CD14-positive monocyte (primary cell): ENCODE data around the gene ASB6. TPM values are rescaled to one million over a fixed set of nuclear protein-coding genes. Genes with fewer than 3 reads are reported as not detected.

ENCODE experiments used
- DNase-seq, 3 donors: peaks; one replicate each; pipeline ENCODE4 v3.0.0-alpha.2; 2011 to 2022
- H2AFZ ChIP-seq: 2 replicates; pipeline ENCODE4 v1.6.0; 2012; ENCODE audit warnings: mild to moderate bottlenecking, low read depth, low read length, inconsistent platforms; ENCODE audit not compliant: insufficient read depth, poor library complexity, severe bottlenecking
- H3K27ac ChIP-seq, 2 donors: 1 replicate in 1 of 2; 2 replicates in 1 of 2; pipeline ENCODE4 v1.5.1; 2012 to 2013; ENCODE audit warnings: low read length in 2 of 2, control low read depth in 1 of 2, inconsistent platforms in 1 of 2, low read depth in 1 of 2, mild to moderate bottlenecking in 1 of 2
- H3K27me3 ChIP-seq, 2 donors: one replicate each; pipeline versions ENCODE4 v1.6.0 to v1.6.1; 2011 to 2013; ENCODE audit warnings: low read length in 2 of 2; ENCODE audit not compliant: control insufficient read depth in 2 of 2, insufficient read depth in 2 of 2
- H3K36me3 ChIP-seq, 2 donors: replicated peaks in 1 of 2; 1 replicate in 1 of 2; 2 replicates in 1 of 2; pipeline versions ENCODE4 v1.5.1 to v1.6.1; 2012 to 2013; ENCODE audit warnings: low read length in 2 of 2, control low read depth in 1 of 2, inconsistent platforms in 1 of 2, mild to moderate bottlenecking in 1 of 2; ENCODE audit not compliant: insufficient read depth in 2 of 2, control insufficient read depth in 1 of 2
- H3K4me1 ChIP-seq, 2 donors: 1 replicate in 1 of 2; 2 replicates in 1 of 2; pipeline versions ENCODE4 v1.5.1 to v1.6.1; 2012 to 2013; ENCODE audit warnings: low read length in 2 of 2, control low read depth in 1 of 2, inconsistent platforms in 1 of 2, mild to moderate bottlenecking in 1 of 2, moderate library complexity in 1 of 2; ENCODE audit not compliant: insufficient read depth in 2 of 2, control insufficient read depth in 1 of 2
- H3K4me2 ChIP-seq: replicated peaks from 2 replicates; pipeline ENCODE3; 2012; ENCODE audit warnings: low read length, moderate library complexity, mild to moderate bottlenecking; ENCODE audit not compliant: poor library complexity, severe bottlenecking; ENCODE audit errors: extremely low read depth
- H3K4me3 ChIP-seq, 3 experiments: fragments of 200-600 bp in 1 of 3; sonication (generic) in 1 of 3; replicated peaks in 1 of 3; 1 replicate in 2 of 3; 2 replicates in 1 of 3; pipeline ENCODE4 v1.5.1; 2011 to 2013; ENCODE audit warnings: low read length in 3 of 3, mild to moderate bottlenecking in 3 of 3, control low read depth in 2 of 3, low read depth in 2 of 3, inconsistent platforms in 1 of 3, moderate library complexity in 1 of 3
- H3K79me2 ChIP-seq: 2 replicates; pipeline ENCODE4 v1.6.0; 2012; ENCODE audit warnings: mild to moderate bottlenecking, control low read depth, inconsistent platforms, low read length, moderate library complexity; ENCODE audit not compliant: insufficient read depth
- H3K9ac ChIP-seq: 2 replicates; pipeline ENCODE4 v1.6.0; 2017; ENCODE audit warnings: low read length, mild to moderate bottlenecking; ENCODE audit not compliant: insufficient read depth, poor library complexity, severe bottlenecking
- H3K9me3 ChIP-seq, 2 donors: replicated peaks in 1 of 2; 1 replicate in 1 of 2; 2 replicates in 1 of 2; pipeline versions ENCODE4 v1.5.1 to v1.6.1; 2012 to 2013; ENCODE audit warnings: low read length in 2 of 2, control low read depth in 1 of 2; ENCODE audit not compliant: control insufficient read depth in 1 of 2, insufficient read depth in 1 of 2
- H4K20me1 ChIP-seq: 2 replicates; pipeline ENCODE4 v1.6.0; 2012; ENCODE audit warnings: mild to moderate bottlenecking, low read length, control low read depth, moderate library complexity; ENCODE audit not compliant: insufficient read depth
- H3K27ac Mint-ChIP-seq, 7 donors: one replicate each; pipeline ENCODE4 v1.8.0; 2020; ENCODE audit warnings: mild to moderate bottlenecking in 7 of 7, mixed read lengths in 7 of 7, moderate library complexity in 6 of 7, inconsistent platforms in 2 of 7
- H3K27me3 Mint-ChIP-seq, 3 donors: one replicate each; pipeline ENCODE4 v1.8.0; 2021 to 2022; ENCODE audit warnings: low read depth in 3 of 3, mild to moderate bottlenecking in 3 of 3, mixed read lengths in 3 of 3, moderate library complexity in 3 of 3, inconsistent platforms in 1 of 3
- H3K36me3 Mint-ChIP-seq, 2 donors: one replicate each; pipeline ENCODE4 v1.8.0; 2020; ENCODE audit warnings: mixed read lengths in 2 of 2, inconsistent platforms in 1 of 2, mild to moderate bottlenecking in 1 of 2
- H3K4me1 Mint-ChIP-seq: one replicate; pipeline ENCODE4 v1.8.0; 2020; ENCODE audit warnings: mild to moderate bottlenecking, mixed read lengths
- H3K4me3 Mint-ChIP-seq, 2 donors: one replicate each; pipeline ENCODE4 v1.8.0; 2020; ENCODE audit warnings: mild to moderate bottlenecking in 2 of 2, mixed read lengths in 2 of 2, moderate library complexity in 1 of 2
- H3K9me3 Mint-ChIP-seq, 7 donors: one replicate each; pipeline ENCODE4 v1.8.0; 2020 to 2022; ENCODE audit warnings: mixed read lengths in 7 of 7, mild to moderate bottlenecking in 6 of 7, moderate library complexity in 6 of 7, inconsistent platforms in 2 of 7
- WGBS: methylation state at CpG from one replicate; pipeline ENCODE4 v1.1.5; 2013; ENCODE audit warnings: missing lambda C conversion rate; ENCODE audit not compliant: insufficient coverage; 5-methylcytosine and 5-hydroxymethylcytosine counted together
- intact Hi-C, 2 donors: fragments of 100-400 bp; cut with micrococcal nuclease; formaldehyde crosslinking; loops; one replicate each; pipeline versions ENCODE4 v1.15.0 to v1.15.1; 2023
- polyA plus RNA-seq, 3 donors: library from polyadenylated mRNA; depleted of rRNA in 1 of 3; unstranded in 2 of 3; stranded (reverse) in 1 of 3; fragments of 300-500 nt in 2 of 3; fragments of >200 nt in 1 of 3; fragmentation: Illumina TruSeq in 2 of 3; gene quantifications; 1 replicate in 2 of 3; 2 replicates in 1 of 3; pipeline ENCODE4 v1.2.3, GENCODE V29; 2012 to 2021
- TF ChIP-seq, protein P1 (sequence below): fragments of 200-600 bp; IDR thresholded peaks from one replicate; pipeline ENCODE4 v1.8.0; 2022; ENCODE audit warnings: antibody characterized with exemption, mild to moderate bottlenecking

The ASB6 gene
- polyA plus RNA-seq, 3 donors, result 8.1 to 21.1 (median 10.1) TPM

DNA sequence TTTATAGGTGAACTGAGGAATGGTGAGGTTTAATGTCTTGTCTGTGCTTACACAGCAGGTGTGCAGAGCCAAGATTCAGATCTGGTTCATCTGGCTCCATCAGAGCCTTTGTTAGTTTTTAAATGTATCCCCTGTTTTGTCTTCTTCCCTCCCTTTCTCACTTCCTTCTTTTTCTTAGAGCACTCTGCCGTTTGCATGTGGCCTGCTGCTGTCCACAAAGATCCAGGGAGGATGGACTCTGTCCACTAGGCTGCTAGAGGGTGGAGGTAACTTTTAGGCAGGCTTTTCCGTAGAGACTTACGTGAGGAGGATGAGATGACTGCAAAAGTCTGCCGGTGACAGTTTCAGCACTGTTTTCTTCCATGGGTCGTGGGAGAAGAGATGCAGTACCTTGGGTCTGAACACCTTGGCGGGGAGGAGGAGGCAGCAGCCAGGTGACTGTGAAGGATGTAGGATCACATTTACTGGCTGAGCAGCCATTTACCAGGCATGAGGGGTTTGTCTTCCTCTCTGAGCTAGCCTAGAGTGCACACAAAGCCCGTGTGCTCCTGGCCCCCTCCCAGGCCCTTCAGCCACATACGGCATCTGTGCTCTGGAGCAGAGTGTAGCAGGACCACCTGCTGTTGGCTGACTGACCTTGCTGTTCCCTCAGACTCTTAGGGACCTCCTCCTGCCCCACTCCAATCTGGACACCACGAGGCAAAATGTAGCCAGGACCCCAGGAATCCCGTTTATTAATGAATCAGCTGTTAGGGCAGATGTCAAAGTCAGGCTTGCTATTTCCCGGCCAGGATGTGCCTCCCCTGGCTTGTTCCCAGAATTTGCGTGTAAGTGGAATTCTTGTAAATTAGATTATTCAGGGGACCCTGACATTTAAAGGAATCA is 14.2 kb downstream of the ASB6 start:
- peak overlapping the region; percentile 46 to 96 (median 87) for H3K27ac Mint-ChIP-seq
- Histone ChIP-seq H3K79me2 (peaks cover 69% of the 10 kb centered on the region), H4K20me1 (peaks cover 64% of the 10 kb centered on the region), H3K4me3 (peak overlapping the region in 1 of 3 experiments; percentile 83), H3K9me3 (no peaks in the 10 kb centered on the region), H3K27me3 (no peaks in the 10 kb centered on the region), H2AFZ (no peak overlapping the region), H3K4me1 (peaks cover 47 to 56% of the 10 kb centered on the region in 2 donors), H3K36me3 (peaks cover 5 to 34% of the 10 kb centered on the region in 2 donors), H3K9ac (no peak overlapping the region), H3K27ac (peak overlapping the region in 1 of 2 donors; percentile 97), H3K4me2 (peak overlapping the region; percentile 84)
- intact Hi-C loops, result loop anchor here in 1 of 2 donors (2.0 to 5.0 kb wide), 2 partner anchors 15 to 450 kb away; partner anchors contain the start of genes ASB6 and IER5L
- peaks cover 0 to 2% (median 0%) of the 10 kb centered on the region in 7 donors for H3K9me3 Mint-ChIP-seq
- DNase-seq, result no peak
- TF ChIP-seq, protein P1, sequence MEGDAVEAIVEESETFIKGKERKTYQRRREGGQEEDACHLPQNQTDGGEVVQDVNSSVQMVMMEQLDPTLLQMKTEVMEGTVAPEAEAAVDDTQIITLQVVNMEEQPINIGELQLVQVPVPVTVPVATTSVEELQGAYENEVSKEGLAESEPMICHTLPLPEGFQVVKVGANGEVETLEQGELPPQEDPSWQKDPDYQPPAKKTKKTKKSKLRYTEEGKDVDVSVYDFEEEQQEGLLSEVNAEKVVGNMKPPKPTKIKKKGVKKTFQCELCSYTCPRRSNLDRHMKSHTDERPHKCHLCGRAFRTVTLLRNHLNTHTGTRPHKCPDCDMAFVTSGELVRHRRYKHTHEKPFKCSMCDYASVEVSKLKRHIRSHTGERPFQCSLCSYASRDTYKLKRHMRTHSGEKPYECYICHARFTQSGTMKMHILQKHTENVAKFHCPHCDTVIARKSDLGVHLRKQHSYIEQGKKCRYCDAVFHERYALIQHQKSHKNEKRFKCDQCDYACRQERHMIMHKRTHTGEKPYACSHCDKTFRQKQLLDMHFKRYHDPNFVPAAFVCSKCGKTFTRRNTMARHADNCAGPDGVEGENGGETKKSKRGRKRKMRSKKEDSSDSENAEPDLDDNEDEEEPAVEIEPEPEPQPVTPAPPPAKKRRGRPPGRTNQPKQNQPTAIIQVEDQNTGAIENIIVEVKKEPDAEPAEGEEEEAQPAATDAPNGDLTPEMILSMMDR, result no peak
- peaks cover 62% of the 10 kb centered on the region for H3K4me1 Mint-ChIP-seq
- peaks cover 28 to 32% of the 10 kb centered on the region in 2 donors for H3K36me3 Mint-ChIP-seq
- H3K4me3 Mint-ChIP-seq, result peak overlapping the region; percentile 80 to 94
- WGBS, result 84% methylated on average over 11 of the region's 12 CpGs
- H3K27me3 Mint-ChIP-seq, result peaks cover 0 to 5% (median 0%) of the 10 kb centered on the region in 3 donors

DNA sequence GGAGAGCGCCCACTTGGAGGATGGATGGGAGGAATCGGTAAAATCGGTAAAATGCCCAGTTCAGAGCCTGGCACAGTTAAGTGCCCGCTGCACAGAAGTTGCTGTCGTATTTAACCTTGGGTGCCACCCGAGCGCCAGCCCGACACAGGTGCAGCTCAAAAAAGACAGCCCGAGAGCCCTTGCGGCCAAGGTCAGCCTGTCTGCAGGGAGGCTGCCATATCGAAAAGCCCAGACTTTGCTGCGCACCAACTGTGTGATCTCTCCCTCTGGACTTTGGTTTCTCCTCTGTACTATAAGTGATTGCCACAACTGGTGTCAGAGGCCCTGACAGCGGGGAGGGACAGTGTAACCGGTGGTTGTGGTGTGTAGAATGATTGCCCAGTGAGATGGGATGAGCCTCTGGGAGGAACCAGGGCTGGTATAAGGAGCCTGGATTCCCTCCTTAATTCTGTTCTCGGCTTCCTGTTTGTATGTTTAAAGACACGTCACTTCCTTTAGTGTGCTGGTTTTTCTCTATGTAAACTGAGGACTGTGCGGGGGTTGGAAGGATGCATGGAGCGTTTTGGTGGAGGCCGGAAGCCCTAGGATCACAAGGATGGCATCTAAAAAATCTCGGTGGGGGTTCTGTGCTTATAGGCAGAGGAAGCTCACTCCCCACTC is 15.2 kb downstream of the ASB6 start:
- Histone ChIP-seq H3K4me2 (peak overlapping the region; percentile 84), H3K27ac (peak overlapping the region; percentile 86 to 97), H3K79me2 (peaks cover 59% of the 10 kb centered on the region), H3K27me3 (peaks cover 0 to under 1% of the 10 kb centered on the region in 2 donors), H4K20me1 (peaks cover 54% of the 10 kb centered on the region), H3K36me3 (peaks cover under 1 to 24% of the 10 kb centered on the region in 2 donors), H3K4me3 (peak overlapping the region; percentile 51 to 83 (median 75)), H3K9me3 (no peaks in the 10 kb centered on the region), H2AFZ (peak overlapping the region; percentile 65), H3K4me1 (peaks cover 47 to 56% of the 10 kb centered on the region in 2 donors), H3K9ac (peak overlapping the region; percentile 91)
- TF ChIP-seq, protein P1, result no peak
- H3K4me3 Mint-ChIP-seq, result peak overlapping the region; percentile 80 to 94
- peak overlapping the region; percentile 87 to 96 (median 93) for H3K27ac Mint-ChIP-seq
- peaks cover 65% of the 10 kb centered on the region for H3K4me1 Mint-ChIP-seq
- 0% methylated on average over 13 of the region's 20 CpGs for WGBS
- peaks cover 20 to 23% of the 10 kb centered on the region in 2 donors for H3K36me3 Mint-ChIP-seq
- DNase-seq, result peak in 2 of 3 donors; percentile 35 to 52
- peaks cover 0 to 3% (median 0%) of the 10 kb centered on the region in 7 donors for H3K9me3 Mint-ChIP-seq
- intact Hi-C loops, result loop anchor here in 1 of 2 donors (2.0 to 5.0 kb wide), 2 partner anchors 16 to 449 kb away; partner anchors contain the start of genes ASB6 and IER5L
- peaks cover 0 to 5% (median under 1%) of the 10 kb centered on the region in 3 donors for H3K27me3 Mint-ChIP-seq
